ENCODE measurements around the gene COP1. TPM values are rescaled to one million over a fixed set of nuclear protein-coding genes. Genes with fewer than 3 reads are reported as not detected.
"Not testable (repeated sequence)": the region's sequence is repeated elsewhere in the genome, so short reads cannot be mapped to it uniquely, and the experiment has no call there.

The COP1 gene
- total and polyA plus RNA-seq, 2 of the 4 experiments (the other 2 are of a cell fraction): 17.8 to 35.0 TPM

- POLR2A ChIA-PET (ENCODE audit: unreplicated experiment): no interaction called here
- intact Hi-C loops (cut with micrococcal nuclease): loop anchor here (5.0 kb wide), 2 partner anchors 88 to 1053 kb away; no protein-coding TSS in a partner anchor
These were observed 1.7 kb downstream of the COP1 start for GRCh38 chr1:176205332-176205914.

GRCh38 chr1:176204655-176205054 lies 2.4 kb downstream of the COP1 start:
- ATAC-seq (ENCODE audit: low read depth); H2BK20ac ChIP-seq (ENCODE audit: low read depth, low read length); H2AFZ ChIP-seq (replicated peaks; ENCODE audit: low read length, poor library complexity); DNase-seq; H2BK15ac ChIP-seq (ENCODE audit: low read depth, low read length); H3K4ac ChIP-seq (ENCODE audit: low read depth, low read length); CTCF ChIA-PET; H3K56ac ChIP-seq (ENCODE audit: extremely low read depth, insufficient read depth, low read length); H2BK120ac ChIP-seq (ENCODE audit: low read depth, low read length); H4K8ac ChIP-seq (ENCODE audit: low read depth in 2 of 2, low read length in 2 of 2); BruUV-seq (replicated peaks); H2AK9ac ChIP-seq (replicated peaks; ENCODE audit: low read depth, low read length, poor library complexity); H3K9ac ChIP-seq (ENCODE audit: low read depth, low read length); H3K9me3 ChIP-seq (ENCODE audit: control insufficient read depth, insufficient read depth, low read length); H2AK5ac ChIP-seq (ENCODE audit: low read depth, low read length); H3K27ac ChIP-seq (ENCODE audit: insufficient read depth, low read length); POLR2A ChIA-PET (ENCODE audit: unreplicated experiment); H2BK5ac ChIP-seq (ENCODE audit: low read depth, low read length, poor library complexity, severe bottlenecking); in situ Hi-C loops (cut with MboI; ENCODE audit: low sequenced_read_pairs); H4K91ac ChIP-seq (ENCODE audit: insufficient read depth, low read depth, low read length); H4K5ac ChIP-seq (ENCODE audit: low read depth, low read length); H3K18ac ChIP-seq (ENCODE audit: low read depth, low read length); dilution Hi-C loops (cut with HindIII; ENCODE audit: low sequenced_read_pairs, unreplicated experiment); H3K9me1 ChIP-seq (ENCODE audit: insufficient read depth, low read length); H3K4me1 ChIP-seq (ENCODE audit: control insufficient read depth, insufficient read depth, low read length); H3K36me3 ChIP-seq (ENCODE audit: control insufficient read depth, insufficient read depth, low read length); H3K23ac ChIP-seq (ENCODE audit: low read depth, low read length); H3K14ac ChIP-seq (replicated peaks; ENCODE audit: low read depth, low read length); H3K27me3 ChIP-seq (ENCODE audit: control insufficient read depth, insufficient read depth, low read length): not testable (repeated sequence)
- no CpG with 5 or more reads among the region's 9 CpGs for WGBS, 2 experiments (ENCODE audit: extremely low coverage in 2 of 2, insufficient read length in 1 of 2)
- Histone ChIP-seq H3K79me1 (ENCODE audit: low read depth in 1 of 2, low read length in 2 of 2) (peaks cover 8 to 17% of the 10 kb centered on the region in 2 experiments; a peak in 3 of 4 replicates), H3K4me2 (ENCODE audit: low read depth, low read length) (peak overlapping the region; percentile 87), H4K20me1 (ENCODE audit: insufficient read depth, low read length) (peaks cover 48% of the 10 kb centered on the region), H3K4me3 (ENCODE audit: insufficient read depth, low read depth, low read length) (0 out of 2 replicates have a peak overlapping the region, but pooled peaks have one; percentile 17)
- intact Hi-C loops (cut with micrococcal nuclease): loop anchor here (5.0 kb wide), 2 partner anchors 87 to 1052 kb away; no protein-coding TSS in a partner anchor

More at GRCh38 chr1:176205332-176205914, 1.7 kb downstream of the COP1 start:
- Histone ChIP-seq H3K23ac (ENCODE audit: low read depth, low read length) (peak overlapping the region; percentile 82; the same call in 1 of the 2 replicates), H2BK5ac (ENCODE audit: low read depth, low read length, poor library complexity, severe bottlenecking) (peak overlapping the region; percentile 73), H3K18ac (ENCODE audit: low read depth, low read length) (no peak overlapping the region), H4K5ac (ENCODE audit: low read depth, low read length) (no peak overlapping the region), H2AK5ac (ENCODE audit: low read depth, low read length) (no peak overlapping the region), H3K4ac (ENCODE audit: low read depth, low read length) (no peak overlapping the region), H3K56ac (ENCODE audit: extremely low read depth, insufficient read depth, low read length) (no peak overlapping the region), H3K79me1 (ENCODE audit: low read depth in 1 of 2, low read length in 2 of 2) (peaks cover 8 to 16% of the 10 kb centered on the region in 2 experiments; a peak in 2 of 4 replicates), H3K36me3 (ENCODE audit: control insufficient read depth, insufficient read depth, low read length) (no peaks in the 10 kb centered on the region), H3K14ac (replicated peaks; ENCODE audit: low read depth, low read length) (peak overlapping the region; percentile 92; the same call in 1 of the 2 replicates), H3K9me3 (ENCODE audit: control insufficient read depth, insufficient read depth, low read length) (no peaks in the 10 kb centered on the region), H3K4me1 (ENCODE audit: control insufficient read depth, insufficient read depth, low read length) (peaks cover 3% of the 10 kb centered on the region; the same call in 1 of the 2 replicates), H2BK20ac (ENCODE audit: low read depth, low read length) (no peak overlapping the region), H3K9ac (ENCODE audit: low read depth, low read length) (peak overlapping the region; percentile 98; the same call in 1 of the 2 replicates), H2AFZ (replicated peaks; ENCODE audit: low read length, poor library complexity) (no peak overlapping the region), H3K27me3 (ENCODE audit: control insufficient read depth, insufficient read depth, low read length) (no peaks in the 10 kb centered on the region), H4K20me1 (ENCODE audit: insufficient read depth, low read length) (peaks cover 40% of the 10 kb centered on the region), H3K9me1 (ENCODE audit: insufficient read depth, low read length) (peaks cover 3% of the 10 kb centered on the region; the same call in 1 of the 2 replicates), H2BK15ac (ENCODE audit: low read depth, low read length) (no peak overlapping the region), H3K4me3 (ENCODE audit: insufficient read depth, low read depth, low read length) (peak overlapping the region; percentile 76), H3K4me2 (ENCODE audit: low read depth, low read length) (peak overlapping the region; percentile 87), H2AK9ac (replicated peaks; ENCODE audit: low read depth, low read length, poor library complexity) (no peak overlapping the region), H2BK120ac (ENCODE audit: low read depth, low read length) (no peak overlapping the region), H4K8ac (ENCODE audit: low read depth in 2 of 2, low read length in 2 of 2) (no peak overlapping the region), H4K91ac (ENCODE audit: insufficient read depth, low read depth, low read length) (no peak overlapping the region), H3K27ac (ENCODE audit: insufficient read depth, low read length) (no peak overlapping the region)
- CTCF ChIA-PET: no interaction called here
- TF ChIP-seq RCOR1 (IDR thresholded peaks at IDR 0.05; ENCODE audit: insufficient replicate concordance, low read length): no peak
- WGBS, 2 experiments (ENCODE audit: extremely low coverage in 2 of 2, insufficient read length in 1 of 2): 56% methylated on average over 2 of the region's 5 CpGs; no CpG with 5 or more reads in 1 of the 2 experiments
- no peak for ATAC-seq (ENCODE audit: low read depth)
- dilution Hi-C loops (cut with HindIII; ENCODE audit: low sequenced_read_pairs, unreplicated experiment): no loop called here
- no TSS peak for BruUV-seq (replicated peaks)
- in situ Hi-C loops (cut with MboI; ENCODE audit: low sequenced_read_pairs): no loop called here
- peak; percentile 31 for DNase-seq

All from IMR-90 (cell line).